ENCODE data around the gene RAB26.
A peak's percentile ranks its signal among the peaks of the same experiment; 100 is the strongest.

RAB26 gene

GRCh38 chr16:2178321-2179106 lies 30.1 kb downstream of the RAB26 start:
- peak; percentile 49 for DNase-seq (ENCODE audit: low spot score)

GRCh38 chr16:2179107-2179501 lies 30.7 kb downstream of the RAB26 start:
- DNase-seq (ENCODE audit: low spot score): no peak

- no peak for DNase-seq (ENCODE audit: low spot score)
Measured at GRCh38 chr16:2179576-2179975, 31.2 kb downstream of the RAB26 start.

- DNase-seq (ENCODE audit: low spot score): no peak
Measured at GRCh38 chr16:2180461-2180860, 32.0 kb downstream of the RAB26 start.

GRCh38 chr16:2180962-2181923 lies 32.8 kb downstream of the RAB26 start:
- DNase-seq (ENCODE audit: low spot score): no peak

- DNase-seq (ENCODE audit: low spot score): no peak
Measured at GRCh38 chr16:2181952-2182351, 33.5 kb downstream of the RAB26 start.

- no peak for DNase-seq (ENCODE audit: low spot score)
Measured at GRCh38 chr16:2183671-2184070, 35.2 kb downstream of the RAB26 start.

- no peak for DNase-seq (ENCODE audit: low spot score)
Measured at GRCh38 chr16:2184346-2184745, 35.9 kb downstream of the RAB26 start.

GRCh38 chr16:2184962-2185361 lies 36.5 kb downstream of the RAB26 start:
- DNase-seq (ENCODE audit: low spot score): no peak

GRCh38 chr16:2186064-2186463 lies 37.6 kb downstream of the RAB26 start:
- DNase-seq (ENCODE audit: low spot score): no peak

GRCh38 chr16:2186505-2186904 lies 38.1 kb downstream of the RAB26 start:
- DNase-seq (ENCODE audit: low spot score): no peak

GRCh38 chr16:2187212-2187611 lies 38.8 kb downstream of the RAB26 start:
- no peak for DNase-seq (ENCODE audit: low spot score)

GRCh38 chr16:2188395-2188794 lies 40.0 kb downstream of the RAB26 start:
- no peak for DNase-seq (ENCODE audit: low spot score)

GRCh38 chr16:2189252-2189893 lies 40.9 kb downstream of the RAB26 start:
- DNase-seq (ENCODE audit: low spot score): no peak

- DNase-seq (ENCODE audit: low spot score): no peak
Measured at GRCh38 chr16:2190002-2190658, 41.7 kb downstream of the RAB26 start.

- DNase-seq (ENCODE audit: low spot score): no peak
Measured at GRCh38 chr16:2190659-2191445, 42.4 kb downstream of the RAB26 start.

- no peak for DNase-seq (ENCODE audit: low spot score)
Measured at GRCh38 chr16:2191446-2191706, 43.0 kb downstream of the RAB26 start.

GRCh38 chr16:2194166-2194834 lies 45.9 kb downstream of the RAB26 start:
- DNase-seq (ENCODE audit: low spot score): no peak

GRCh38 chr16:2194852-2195321 lies 46.5 kb downstream of the RAB26 start:
- DNase-seq (ENCODE audit: low spot score): no peak

GRCh38 chr16:2195322-2196161 lies 47.1 kb downstream of the RAB26 start:
- DNase-seq (ENCODE audit: low spot score): no peak

Measured in activated CD4-positive, alpha-beta T cell treated with anti-CD3 and anti-CD28 coated beads, Interleukin-2, Interleukin-4, amounts not matched to agents 100 ng/mL and 50 ng/mL, durations not matched to agents 16 hours and 8 hours (primary cell).